Endodermal cell (in vitro differentiated cells): ENCODE results near the gene COG5. TPM values are rescaled to one million over a fixed set of nuclear protein-coding genes. Genes with fewer than 3 reads are reported as not detected.

Experiments
- DNase-seq: peaks from one replicate; pipeline ENCODE4 v3.0.0-alpha.2; 2017
- H3K27ac ChIP-seq: 2 replicates; pipeline ENCODE4 v1.5.1; 2013; ENCODE audit warnings: mild to moderate bottlenecking, low read depth, low read length, moderate library complexity
- H3K27me3 ChIP-seq: 2 replicates; pipeline ENCODE4 v1.6.1; 2013; ENCODE audit warnings: mild to moderate bottlenecking, low read length, moderate library complexity; ENCODE audit not compliant: insufficient read depth, control insufficient read depth, poor library complexity, severe bottlenecking
- H3K36me3 ChIP-seq: 2 replicates; pipeline ENCODE4 v1.7.0; 2013; ENCODE audit warnings: mild to moderate bottlenecking, low read length, moderate library complexity; ENCODE audit not compliant: control insufficient read depth, insufficient read depth
- H3K4me1 ChIP-seq: one replicate; pipeline ENCODE4 v1.7.0; 2013; ENCODE audit warnings: low read length; ENCODE audit not compliant: control insufficient read depth, insufficient read depth
- H3K4me3 ChIP-seq: 2 replicates; pipeline ENCODE4 v1.5.1; 2013; ENCODE audit warnings: mild to moderate bottlenecking, low read length, moderate library complexity
- H3K9ac ChIP-seq: 2 replicates; pipeline ENCODE4 v1.6.1; 2013; ENCODE audit warnings: mild to moderate bottlenecking, low read length, moderate library complexity; ENCODE audit not compliant: poor library complexity, severe bottlenecking; ENCODE audit errors: extremely low read depth
- H3K9me3 ChIP-seq: 2 replicates; pipeline ENCODE4 v1.6.1; 2013; ENCODE audit warnings: mild to moderate bottlenecking, low read length, moderate library complexity; ENCODE audit not compliant: control insufficient read depth
- H3K27ac Mint-ChIP-seq: 2 replicates; pipeline ENCODE4 v1.8.0; 2020; ENCODE audit warnings: mixed read lengths
- H3K27me3 Mint-ChIP-seq: 2 replicates; pipeline ENCODE4 v1.8.0; 2021; ENCODE audit warnings: mild to moderate bottlenecking, mixed read lengths; ENCODE audit not compliant: insufficient read depth
- H3K36me3 Mint-ChIP-seq: 2 replicates; pipeline ENCODE4 v1.8.0; 2020; ENCODE audit warnings: low read depth, mixed read lengths
- H3K4me1 Mint-ChIP-seq: 2 replicates; pipeline ENCODE4 v1.8.0; 2020; ENCODE audit warnings: mixed read lengths
- H3K4me3 Mint-ChIP-seq: 2 replicates; pipeline ENCODE4 v1.8.0; 2020; ENCODE audit warnings: mild to moderate bottlenecking, moderate library complexity, mixed read lengths
- H3K9me3 Mint-ChIP-seq: 2 replicates; pipeline ENCODE4 v1.8.0; 2020; ENCODE audit warnings: mild to moderate bottlenecking, mixed read lengths
- WGBS, 2 experiments: methylation state at CpG; one replicate each; pipeline versions ENCODE4 v1.1.5 to v1.1.7; 2013; ENCODE audit warnings: missing lambda C conversion rate in 2 of 2, mixed read lengths in 1 of 2; ENCODE audit not compliant: insufficient coverage in 1 of 2, insufficient read length in 1 of 2; 5-methylcytosine and 5-hydroxymethylcytosine counted together
- total RNA-seq, 2 donors: library from RNA; stranded (reverse); fragmentation: NEBNext Ultra II Directional in 1 of 2; extraction: Animal tissue kit (Norgen Biotek cat#: 25700) in 1 of 2; gene quantifications; 2 replicates in 1 of 2; 3 replicates in 1 of 2; pipeline ENCODE4 v1.2.1, GENCODE V29; 2021
- TF ChIP-seq, protein P1 (sequence below): fragments of 200-600 bp; sonication (generic); conservative IDR thresholded peaks from 2 replicates; pipeline ENCODE4 v1.5.0; 2021; ENCODE audit warnings: antibody characterized with exemption, mild to moderate bottlenecking

The COG5 gene
- total RNA-seq, 2 donors from 2014 or later: 25.5 to 34.7 TPM

- peaks cover 9% of the 10 kb centered on the region for H3K36me3 ChIP-seq
- peaks cover 18% of the 10 kb centered on the region for H3K9me3 ChIP-seq
- no peak overlapping the region for H3K9ac ChIP-seq
- TF ChIP-seq, protein P1, sequence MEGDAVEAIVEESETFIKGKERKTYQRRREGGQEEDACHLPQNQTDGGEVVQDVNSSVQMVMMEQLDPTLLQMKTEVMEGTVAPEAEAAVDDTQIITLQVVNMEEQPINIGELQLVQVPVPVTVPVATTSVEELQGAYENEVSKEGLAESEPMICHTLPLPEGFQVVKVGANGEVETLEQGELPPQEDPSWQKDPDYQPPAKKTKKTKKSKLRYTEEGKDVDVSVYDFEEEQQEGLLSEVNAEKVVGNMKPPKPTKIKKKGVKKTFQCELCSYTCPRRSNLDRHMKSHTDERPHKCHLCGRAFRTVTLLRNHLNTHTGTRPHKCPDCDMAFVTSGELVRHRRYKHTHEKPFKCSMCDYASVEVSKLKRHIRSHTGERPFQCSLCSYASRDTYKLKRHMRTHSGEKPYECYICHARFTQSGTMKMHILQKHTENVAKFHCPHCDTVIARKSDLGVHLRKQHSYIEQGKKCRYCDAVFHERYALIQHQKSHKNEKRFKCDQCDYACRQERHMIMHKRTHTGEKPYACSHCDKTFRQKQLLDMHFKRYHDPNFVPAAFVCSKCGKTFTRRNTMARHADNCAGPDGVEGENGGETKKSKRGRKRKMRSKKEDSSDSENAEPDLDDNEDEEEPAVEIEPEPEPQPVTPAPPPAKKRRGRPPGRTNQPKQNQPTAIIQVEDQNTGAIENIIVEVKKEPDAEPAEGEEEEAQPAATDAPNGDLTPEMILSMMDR: no peak
- H3K9me3 Mint-ChIP-seq: peaks cover 16% of the 10 kb centered on the region
- H3K4me1 ChIP-seq: no peaks in the 10 kb centered on the region
- no peaks in the 10 kb centered on the region for H3K27me3 Mint-ChIP-seq
- H3K4me3 ChIP-seq: no peak overlapping the region
- H3K4me3 Mint-ChIP-seq: no peak overlapping the region
- H3K36me3 Mint-ChIP-seq: peaks cover 30% of the 10 kb centered on the region
- no peak overlapping the region for H3K27ac ChIP-seq
- WGBS, 2 experiments: 92 to 93% methylated on average over 3 of the region's 4 CpGs
- H3K4me1 Mint-ChIP-seq: peaks cover 19% of the 10 kb centered on the region
- H3K27ac Mint-ChIP-seq: no peak overlapping the region
- DNase-seq: no peak
- no peaks in the 10 kb centered on the region for H3K27me3 ChIP-seq
Observed at GRCh38 chr7:107286751-107287621, 276.7 kb downstream of the COG5 start.

DNA sequence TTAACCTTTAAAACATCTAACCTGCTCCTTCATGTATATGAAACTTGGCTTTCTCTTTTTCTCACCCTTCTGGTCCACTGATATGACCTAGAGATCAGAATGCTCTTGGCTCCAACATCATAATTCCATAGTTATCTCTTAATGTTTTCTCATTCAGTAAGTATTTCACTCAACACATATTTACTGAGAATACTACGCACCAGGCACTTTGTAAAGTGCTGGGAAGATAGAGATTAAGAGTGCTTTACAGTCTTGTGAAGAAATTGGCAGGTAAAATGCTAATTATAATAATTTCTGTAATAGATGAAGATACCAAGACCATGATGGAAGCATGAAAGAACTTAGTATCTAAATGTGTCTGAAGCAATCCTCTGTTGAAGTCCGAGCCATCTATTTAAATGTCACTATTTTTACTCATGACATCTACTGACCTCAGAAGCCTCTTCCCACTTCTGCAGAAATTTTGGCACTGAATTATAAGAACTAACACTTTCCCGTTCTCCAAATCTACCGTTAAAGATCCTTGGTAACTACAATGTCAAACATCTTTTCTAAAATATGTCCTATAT, 278.7 kb downstream of the COG5 start:
- no peak for DNase-seq
- H3K9me3 Mint-ChIP-seq: peaks cover 3% of the 10 kb centered on the region
- WGBS, 2 experiments: 98 to 100% methylated on average over 1 to 4 of the region's 4 CpGs

DNA sequence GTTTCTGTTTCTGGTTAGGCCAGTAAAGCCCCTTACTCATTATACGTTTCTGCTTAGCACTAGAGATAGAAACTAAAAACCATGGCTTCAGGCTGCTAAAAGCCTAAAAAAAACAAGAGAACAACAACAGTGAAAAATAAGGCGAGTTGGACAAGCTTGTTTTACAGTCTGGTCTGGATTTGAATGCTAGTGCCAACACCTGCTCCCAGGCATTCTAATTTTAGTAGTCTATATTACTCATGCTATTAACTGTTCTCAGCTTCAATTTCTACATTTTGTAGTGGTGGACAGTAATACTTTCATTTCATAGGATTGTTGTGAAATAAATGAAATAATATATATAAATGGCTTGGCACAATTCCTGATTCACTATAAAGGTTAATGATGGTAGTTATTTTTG, 286.4 kb downstream of the COG5 start:
- TF ChIP-seq, protein P1: no peak
- DNase-seq: no peak
- no peak overlapping the region for H3K27ac ChIP-seq
- no peaks in the 10 kb centered on the region for H3K9me3 ChIP-seq
- no peaks in the 10 kb centered on the region for H3K27me3 Mint-ChIP-seq
- no peaks in the 10 kb centered on the region for H3K9me3 Mint-ChIP-seq
- H3K27ac Mint-ChIP-seq: no peak overlapping the region
- no peak overlapping the region for H3K4me3 ChIP-seq
- H3K4me1 ChIP-seq: peaks cover 5% of the 10 kb centered on the region
- H3K36me3 Mint-ChIP-seq: peaks cover 5% of the 10 kb centered on the region
- no peaks in the 10 kb centered on the region for H3K27me3 ChIP-seq
- H3K4me1 Mint-ChIP-seq: peaks cover 5% of the 10 kb centered on the region
- no peak overlapping the region for H3K9ac ChIP-seq
- WGBS, 2 experiments: 75 to 96% methylated on average over 1 to 2 of the region's 2 CpGs
- H3K4me3 Mint-ChIP-seq: no peak overlapping the region
- no peaks in the 10 kb centered on the region for H3K36me3 ChIP-seq

More for the DNA sequence above, 278.7 kb downstream of the COG5 start:
- peaks cover 11% of the 10 kb centered on the region for H3K36me3 Mint-ChIP-seq
- H3K27me3 ChIP-seq: no peaks in the 10 kb centered on the region
- no peak overlapping the region for H3K27ac ChIP-seq
- peaks cover 11% of the 10 kb centered on the region for H3K4me1 Mint-ChIP-seq
- H3K36me3 ChIP-seq: no peaks in the 10 kb centered on the region
- peaks cover 4% of the 10 kb centered on the region for H3K9me3 ChIP-seq
- H3K4me3 Mint-ChIP-seq: no peak overlapping the region
- H3K4me1 ChIP-seq: no peaks in the 10 kb centered on the region
- no peak overlapping the region for H3K4me3 ChIP-seq
- no peaks in the 10 kb centered on the region for H3K27me3 Mint-ChIP-seq
- no peak overlapping the region for H3K9ac ChIP-seq
- H3K27ac Mint-ChIP-seq: no peak overlapping the region
- TF ChIP-seq, protein P1: no peak
